ENCODE measurements around the gene ATF6. TPM values are rescaled to one million over a fixed set of nuclear protein-coding genes. Genes with fewer than 3 reads are reported as not detected.

ATF6 gene
- total and polyA plus RNA-seq, 9 of the 15 experiments (the other 6 are each of a cell fraction or from before 2014, with no cell fraction given), result 11.7 to 32.4 (median 20.4) TPM

DNA sequence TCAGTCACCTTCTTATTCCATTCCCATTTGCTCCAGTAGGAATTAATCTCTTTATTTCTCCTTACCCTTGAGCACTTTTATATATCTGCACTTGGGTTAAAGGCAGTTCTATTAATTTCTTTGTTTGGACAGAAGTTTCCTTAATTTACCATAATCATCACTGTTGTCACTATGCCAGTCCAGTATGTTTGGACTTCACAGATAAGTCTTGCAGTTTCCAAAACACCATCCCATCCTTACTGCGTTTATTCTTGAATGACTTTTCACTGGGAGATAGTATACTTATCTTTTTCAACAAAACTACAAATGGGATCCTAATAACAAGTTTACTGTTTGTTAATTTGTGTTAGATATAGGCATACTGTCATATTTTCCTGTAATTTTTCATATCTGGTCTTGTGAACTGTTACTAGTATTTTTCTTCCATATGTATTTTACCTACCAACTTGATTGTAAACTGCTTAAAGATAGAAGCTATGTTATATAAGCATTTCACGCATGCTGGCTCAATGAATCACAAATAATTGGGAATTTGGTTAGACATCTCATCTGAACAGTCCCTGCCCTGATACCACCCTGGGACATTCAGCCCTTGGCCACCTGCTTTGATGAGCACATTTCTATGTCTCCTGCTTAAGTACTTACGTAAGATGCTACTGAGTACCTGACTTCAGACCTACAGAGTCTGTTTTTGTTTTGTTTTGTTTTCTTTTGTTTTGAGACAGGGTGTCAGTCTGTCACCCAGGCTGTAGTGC is 179.4 kb downstream of the ATF6 start (continued):
- TF ChIP-seq, protein P1, sequence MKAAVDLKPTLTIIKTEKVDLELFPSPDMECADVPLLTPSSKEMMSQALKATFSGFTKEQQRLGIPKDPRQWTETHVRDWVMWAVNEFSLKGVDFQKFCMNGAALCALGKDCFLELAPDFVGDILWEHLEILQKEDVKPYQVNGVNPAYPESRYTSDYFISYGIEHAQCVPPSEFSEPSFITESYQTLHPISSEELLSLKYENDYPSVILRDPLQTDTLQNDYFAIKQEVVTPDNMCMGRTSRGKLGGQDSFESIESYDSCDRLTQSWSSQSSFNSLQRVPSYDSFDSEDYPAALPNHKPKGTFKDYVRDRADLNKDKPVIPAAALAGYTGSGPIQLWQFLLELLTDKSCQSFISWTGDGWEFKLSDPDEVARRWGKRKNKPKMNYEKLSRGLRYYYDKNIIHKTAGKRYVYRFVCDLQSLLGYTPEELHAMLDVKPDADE (conservative IDR thresholded peaks at IDR 0.05; ENCODE audit: control insufficient read depth, low read depth, low read length), result no peak
- TF ChIP-seq ARID1B (IDR thresholded peaks at IDR 0.05) (peak; percentile 85), DPF2 (IDR thresholded peaks at IDR 0.05) (peak; percentile 76), SMARCA4 (IDR thresholded peaks at IDR 0.05) (peak; percentile 56), SMAD2 (IDR thresholded peaks at IDR 0.05; ENCODE audit: low read depth, low read length) (no peak), NCOR1 (IDR thresholded peaks at IDR 0.05) (peak; percentile 56; the same call in 1 of the 2 replicates), MTA2 (IDR thresholded peaks at IDR 0.05; ENCODE audit: low read depth) (0 out of 2 replicates have a peak, but pooled peaks have one; percentile 41), CBFA2T2 (conservative IDR thresholded peaks at IDR 0.05) (peak; percentile 43; the same call in 1 of the 2 replicates), CBFA2T3 (IDR thresholded peaks at IDR 0.05) (peak; percentile 66), TAF9B (IDR thresholded peaks at IDR 0.05; ENCODE audit: partially characterized antibody) (no peak), SREBF2 (CRISPR knock-in tag; IDR thresholded peaks at IDR 0.05) (no peak), NFIX (CRISPR knock-in tag; IDR thresholded peaks at IDR 0.05; ENCODE audit: low read depth) (no peak), TAL1 (IDR thresholded peaks at IDR 0.05) (peak; percentile 70), MAFG (tag; conservative IDR thresholded peaks at IDR 0.05) (peak; percentile 62), MYC (IDR thresholded peaks at IDR 0.05; ENCODE audit: low read depth, low read length) (no peak), MYC (CRISPR knock-in tag; IDR thresholded peaks at IDR 0.05; ENCODE audit: borderline replicate concordance, low read depth) (no peak)
- TF ChIP-seq, protein P2, sequence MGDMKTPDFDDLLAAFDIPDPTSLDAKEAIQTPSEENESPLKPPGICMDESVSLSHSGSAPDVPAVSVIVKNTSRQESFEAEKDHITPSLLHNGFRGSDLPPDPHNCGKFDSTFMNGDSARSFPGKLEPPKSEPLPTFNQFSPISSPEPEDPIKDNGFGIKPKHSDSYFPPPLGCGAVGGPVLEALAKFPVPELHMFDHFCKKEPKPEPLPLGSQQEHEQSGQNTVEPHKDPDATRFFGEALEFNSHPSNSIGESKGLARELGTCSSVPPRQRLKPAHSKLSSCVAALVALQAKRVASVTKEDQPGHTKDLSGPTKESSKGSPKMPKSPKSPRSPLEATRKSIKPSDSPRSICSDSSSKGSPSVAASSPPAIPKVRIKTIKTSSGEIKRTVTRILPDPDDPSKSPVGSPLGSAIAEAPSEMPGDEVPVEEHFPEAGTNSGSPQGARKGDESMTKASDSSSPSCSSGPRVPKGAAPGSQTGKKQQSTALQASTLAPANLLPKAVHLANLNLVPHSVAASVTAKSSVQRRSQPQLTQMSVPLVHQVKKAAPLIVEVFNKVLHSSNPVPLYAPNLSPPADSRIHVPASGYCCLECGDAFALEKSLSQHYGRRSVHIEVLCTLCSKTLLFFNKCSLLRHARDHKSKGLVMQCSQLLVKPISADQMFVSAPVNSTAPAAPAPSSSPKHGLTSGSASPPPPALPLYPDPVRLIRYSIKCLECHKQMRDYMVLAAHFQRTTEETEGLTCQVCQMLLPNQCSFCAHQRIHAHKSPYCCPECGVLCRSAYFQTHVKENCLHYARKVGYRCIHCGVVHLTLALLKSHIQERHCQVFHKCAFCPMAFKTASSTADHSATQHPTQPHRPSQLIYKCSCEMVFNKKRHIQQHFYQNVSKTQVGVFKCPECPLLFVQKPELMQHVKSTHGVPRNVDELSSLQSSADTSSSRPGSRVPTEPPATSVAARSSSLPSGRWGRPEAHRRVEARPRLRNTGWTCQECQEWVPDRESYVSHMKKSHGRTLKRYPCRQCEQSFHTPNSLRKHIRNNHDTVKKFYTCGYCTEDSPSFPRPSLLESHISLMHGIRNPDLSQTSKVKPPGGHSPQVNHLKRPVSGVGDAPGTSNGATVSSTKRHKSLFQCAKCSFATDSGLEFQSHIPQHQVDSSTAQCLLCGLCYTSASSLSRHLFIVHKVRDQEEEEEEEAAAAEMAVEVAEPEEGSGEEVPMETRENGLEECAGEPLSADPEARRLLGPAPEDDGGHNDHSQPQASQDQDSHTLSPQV (IDR thresholded peaks at IDR 0.05), result 0 out of 2 replicates have a peak, but pooled peaks have one; percentile 47
- TF ChIP-seq, protein P3, sequence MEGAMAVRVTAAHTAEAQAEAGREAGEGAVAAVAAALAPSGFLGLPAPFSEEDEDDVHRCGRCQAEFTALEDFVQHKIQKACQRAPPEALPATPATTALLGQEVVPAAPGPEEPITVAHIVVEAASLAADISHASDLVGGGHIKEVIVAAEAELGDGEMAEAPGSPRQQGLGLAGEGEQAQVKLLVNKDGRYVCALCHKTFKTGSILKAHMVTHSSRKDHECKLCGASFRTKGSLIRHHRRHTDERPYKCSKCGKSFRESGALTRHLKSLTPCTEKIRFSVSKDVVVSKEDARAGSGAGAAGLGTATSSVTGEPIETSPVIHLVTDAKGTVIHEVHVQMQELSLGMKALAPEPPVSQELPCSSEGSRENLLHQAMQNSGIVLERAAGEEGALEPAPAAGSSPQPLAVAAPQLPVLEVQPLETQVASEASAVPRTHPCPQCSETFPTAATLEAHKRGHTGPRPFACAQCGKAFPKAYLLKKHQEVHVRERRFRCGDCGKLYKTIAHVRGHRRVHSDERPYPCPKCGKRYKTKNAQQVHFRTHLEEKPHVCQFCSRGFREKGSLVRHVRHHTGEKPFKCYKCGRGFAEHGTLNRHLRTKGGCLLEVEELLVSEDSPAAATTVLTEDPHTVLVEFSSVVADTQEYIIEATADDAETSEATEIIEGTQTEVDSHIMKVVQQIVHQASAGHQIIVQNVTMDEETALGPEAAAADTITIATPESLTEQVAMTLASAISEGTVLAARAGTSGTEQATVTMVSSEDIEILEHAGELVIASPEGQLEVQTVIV (CRISPR knock-in tag; IDR thresholded peaks at IDR 0.05; ENCODE audit: borderline replicate concordance), result no peak
